ENCODE data around the gene FANCG.
A peak's percentile ranks its signal among the peaks of the same experiment; 100 is the strongest.

Gene FANCG

DNA sequence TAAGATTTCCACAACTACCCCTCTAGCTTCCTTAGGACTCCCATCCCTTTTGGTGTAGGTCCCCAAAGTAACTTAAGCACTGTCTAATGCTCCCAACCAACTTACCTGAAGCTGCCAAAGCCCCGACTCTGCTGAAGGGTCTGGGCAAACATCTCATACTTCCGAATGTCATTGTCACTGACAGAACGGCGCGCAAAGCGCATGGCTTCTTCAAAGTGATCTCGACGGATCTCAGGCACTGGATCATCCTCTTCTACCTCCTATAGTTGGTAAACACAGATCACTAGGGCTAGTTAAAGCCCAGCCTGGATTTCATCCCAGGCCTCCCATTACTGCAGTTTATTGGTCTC lies 22.5 kb downstream of the FANCG start:
- no peak for DNase-seq

GRCh38 chr9:35056571-35057270 lies 23.0 kb downstream of the FANCG start:
- DNase-seq = no peak

GRCh38 chr9:35054871-35055644 lies 24.7 kb downstream of the FANCG start:
- DNase-seq = no peak

DNA sequence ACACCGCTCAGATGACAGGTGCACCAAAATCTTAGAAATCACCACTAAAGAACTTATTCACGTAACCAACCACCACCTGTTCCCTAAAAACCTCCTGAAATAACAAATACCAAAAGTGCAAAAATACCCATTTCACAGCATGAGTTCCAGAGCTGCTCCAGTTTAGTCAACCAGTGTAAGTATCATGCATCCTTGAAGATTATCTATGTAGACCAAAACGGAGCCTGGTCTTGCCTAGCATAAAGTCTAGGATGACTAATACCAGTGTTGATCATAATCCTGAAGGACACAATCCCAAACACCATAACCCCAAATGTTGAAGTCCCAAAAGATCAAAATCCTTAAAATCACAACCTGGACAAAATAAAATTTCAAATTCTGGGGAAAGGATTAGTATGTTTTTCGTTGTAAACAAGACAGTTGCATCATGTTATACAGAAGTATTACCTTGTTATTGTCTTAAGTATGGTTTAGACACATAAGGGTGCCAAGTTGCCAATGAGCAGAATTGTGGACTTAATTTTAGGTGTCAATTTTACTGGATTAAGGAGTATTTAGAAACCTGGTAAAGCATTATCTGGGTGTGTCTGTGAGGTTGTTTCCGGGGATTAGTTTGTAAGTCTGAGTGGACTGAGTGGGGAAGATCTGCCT lies 25.4 kb downstream of the FANCG start:
- no peak for DNase-seq

- DNase-seq = peak; percentile 57
These were observed 28.4 kb downstream of the FANCG start for GRCh38 chr9:35051069-35051967.

- no peak for DNase-seq
These were observed 31.2 kb downstream of the FANCG start for GRCh38 chr9:35048511-35048910.

GRCh38 chr9:35044071-35044470 lies 35.7 kb downstream of the FANCG start:
- no peak for DNase-seq

DNA sequence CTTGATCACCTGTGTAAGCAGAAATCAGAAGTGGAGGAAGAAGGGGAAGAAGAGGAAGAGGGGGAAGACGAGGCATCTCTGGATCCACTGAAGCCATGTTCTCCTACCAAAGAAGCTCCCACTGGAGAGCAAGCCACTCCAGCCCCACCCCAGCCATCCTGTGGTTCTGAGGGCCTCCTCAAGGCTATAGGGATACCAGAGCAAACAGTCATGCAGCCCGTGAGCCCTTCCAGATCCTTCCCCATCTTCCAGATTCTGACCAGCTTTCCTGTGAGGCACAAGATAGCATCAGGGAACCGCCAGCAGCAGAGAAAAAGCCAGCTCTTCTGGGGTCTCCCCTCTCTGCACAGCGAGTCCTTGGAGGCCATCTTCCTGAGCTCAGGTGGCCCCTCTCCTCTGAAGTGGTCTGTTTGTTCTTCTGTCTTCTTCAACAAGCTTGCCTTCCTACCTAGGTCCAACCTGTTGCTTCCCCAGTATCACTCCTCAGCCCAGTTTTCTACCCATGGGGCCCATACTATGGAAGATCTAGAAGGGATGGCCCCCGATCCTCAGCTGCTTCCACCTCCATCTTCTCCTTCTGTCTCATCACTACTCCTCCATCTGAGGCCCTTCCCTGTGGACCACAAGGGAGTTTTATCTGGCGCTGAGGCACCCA lies 36.7 kb downstream of the FANCG start:
- DNase-seq = no peak

DNA sequence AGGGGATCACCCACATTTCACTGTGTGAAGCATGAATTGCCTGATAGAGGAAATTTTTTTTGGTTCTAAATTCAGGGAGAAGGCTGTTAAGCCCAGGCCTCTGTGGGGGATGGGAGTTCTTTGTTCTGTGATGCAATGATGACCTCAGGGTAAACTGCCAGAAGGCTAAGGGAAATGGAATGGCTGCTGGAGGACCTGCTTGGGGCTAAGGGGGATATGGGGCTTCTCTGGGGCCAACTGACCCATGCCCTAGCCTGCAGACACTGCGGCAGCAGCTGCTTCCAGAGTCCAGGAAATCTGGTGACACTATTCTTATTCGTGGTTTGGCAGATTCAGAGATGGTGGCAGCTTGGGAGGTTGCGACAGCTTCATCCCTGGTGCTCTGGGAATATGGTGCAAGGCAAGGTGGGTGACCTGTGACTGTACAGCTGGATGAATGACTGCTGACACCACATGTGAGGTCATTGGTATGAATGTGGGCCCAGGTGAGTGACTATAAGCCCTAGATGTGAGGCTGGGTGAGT lies 37.6 kb downstream of the FANCG start:
- no peak for DNase-seq

DNA sequence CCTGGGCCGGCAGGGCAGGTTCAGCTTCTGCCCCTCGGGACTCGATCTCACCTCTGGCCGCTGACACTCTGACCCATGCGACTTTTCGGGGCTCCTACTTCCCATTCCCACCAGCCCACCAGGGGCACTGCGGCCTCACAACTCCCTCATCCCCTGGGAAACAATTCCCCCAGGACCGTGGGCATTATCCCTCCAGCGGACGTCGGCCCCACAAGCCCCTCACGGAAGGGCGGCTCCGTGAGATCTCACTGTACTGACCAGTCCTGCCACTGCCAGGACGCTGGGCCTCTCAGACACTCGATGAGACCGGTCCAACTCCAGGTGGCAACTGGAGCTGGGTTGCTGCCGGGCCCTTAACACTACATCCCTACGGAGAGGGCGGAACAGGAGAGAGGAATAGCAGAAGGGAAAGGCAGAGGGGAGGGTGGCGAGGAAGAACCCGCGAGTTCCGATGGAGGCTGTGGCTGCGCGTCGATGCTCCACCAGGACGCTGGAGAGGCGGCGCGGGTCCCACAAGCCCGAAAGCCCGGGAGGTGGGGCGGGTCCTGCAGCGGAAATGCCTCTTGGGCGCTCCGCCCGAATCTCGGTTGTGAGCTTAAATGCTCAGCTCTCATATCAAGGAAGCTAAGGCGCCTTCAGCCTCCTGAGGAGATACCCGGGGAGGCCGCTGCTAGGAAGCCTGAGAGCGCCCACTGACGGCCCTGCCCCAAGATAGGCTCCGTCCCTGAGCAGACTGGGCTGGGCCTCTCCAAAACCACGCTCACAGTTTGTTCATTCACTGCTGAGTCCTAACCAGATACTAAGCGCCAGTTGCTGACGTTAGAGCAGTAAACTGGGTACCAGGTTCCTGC lies 43.7 kb downstream of the FANCG start:
- DNase-seq = peak; percentile 49

- DNase-seq = no peak
These were observed 46.6 kb downstream of the FANCG start for GRCh38 chr9:35033101-35033500.

- no peak for DNase-seq
These were observed 49.9 kb downstream of the FANCG start for GRCh38 chr9:35029852-35030251.

- no peak for DNase-seq
These were observed 50.5 kb downstream of the FANCG start for GRCh38 chr9:35029241-35029640.

- no peak for DNase-seq
These were observed 51.4 kb downstream of the FANCG start for GRCh38 chr9:35028341-35028740.

DNA sequence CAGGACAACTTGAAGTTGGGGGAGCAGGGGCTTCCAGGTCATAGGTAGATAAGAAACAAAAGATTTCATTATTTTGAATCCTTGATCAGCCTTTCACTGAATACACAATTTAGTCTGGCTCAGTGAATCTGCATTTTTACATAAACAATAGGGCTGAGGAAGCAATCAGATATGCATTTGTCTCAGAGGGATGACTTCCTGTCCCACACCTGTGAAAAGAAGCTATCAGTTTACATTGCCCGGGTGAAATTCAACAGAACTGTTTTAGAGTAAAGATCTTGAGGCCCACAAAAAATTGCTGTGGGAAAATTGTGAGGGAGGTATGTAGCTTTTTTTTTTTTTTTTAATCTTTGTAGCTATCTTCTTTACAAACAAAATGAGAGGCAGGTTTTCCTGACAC lies 51.9 kb downstream of the FANCG start:
- no peak for DNase-seq

GRCh38 chr9:35027374-35027773 lies 52.4 kb downstream of the FANCG start:
- no peak for DNase-seq

- no peak for DNase-seq
These were observed 53.1 kb downstream of the FANCG start for GRCh38 chr9:35026671-35027070.

Measured in CD4-positive, alpha-beta T cell treated with Interleukin-17A for 1 hour (primary cell).